ENCODE data around the gene TMEM205. TPM values are rescaled to one million over a fixed set of nuclear protein-coding genes. Genes with fewer than 3 reads are reported as not detected.

TMEM205 gene
- total and polyA plus RNA-seq, 2 of the 13 experiments (the other 11 are each of a cell fraction or from before 2014, with no cell fraction given): 45.5 to 98.7 TPM

- no peak for TF ChIP-seq ZBTB2 (CRISPR knock-in tag; IDR thresholded peaks at IDR 0.05; ENCODE audit: low read depth)
- TF ChIP-seq, protein P1, sequence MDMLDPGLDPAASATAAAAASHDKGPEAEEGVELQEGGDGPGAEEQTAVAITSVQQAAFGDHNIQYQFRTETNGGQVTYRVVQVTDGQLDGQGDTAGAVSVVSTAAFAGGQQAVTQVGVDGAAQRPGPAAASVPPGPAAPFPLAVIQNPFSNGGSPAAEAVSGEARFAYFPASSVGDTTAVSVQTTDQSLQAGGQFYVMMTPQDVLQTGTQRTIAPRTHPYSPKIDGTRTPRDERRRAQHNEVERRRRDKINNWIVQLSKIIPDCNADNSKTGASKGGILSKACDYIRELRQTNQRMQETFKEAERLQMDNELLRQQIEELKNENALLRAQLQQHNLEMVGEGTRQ (IDR thresholded peaks at IDR 0.05; ENCODE audit: low read depth, low read length): no peak
- TF ChIP-seq, protein P1 (CRISPR knock-in tag; IDR thresholded peaks at IDR 0.05; ENCODE audit: borderline replicate concordance): no peak
- TF ChIP-seq ATAD3A (CRISPR knock-in tag; IDR thresholded peaks at IDR 0.05): no peak
- TF ChIP-seq, protein P2, sequence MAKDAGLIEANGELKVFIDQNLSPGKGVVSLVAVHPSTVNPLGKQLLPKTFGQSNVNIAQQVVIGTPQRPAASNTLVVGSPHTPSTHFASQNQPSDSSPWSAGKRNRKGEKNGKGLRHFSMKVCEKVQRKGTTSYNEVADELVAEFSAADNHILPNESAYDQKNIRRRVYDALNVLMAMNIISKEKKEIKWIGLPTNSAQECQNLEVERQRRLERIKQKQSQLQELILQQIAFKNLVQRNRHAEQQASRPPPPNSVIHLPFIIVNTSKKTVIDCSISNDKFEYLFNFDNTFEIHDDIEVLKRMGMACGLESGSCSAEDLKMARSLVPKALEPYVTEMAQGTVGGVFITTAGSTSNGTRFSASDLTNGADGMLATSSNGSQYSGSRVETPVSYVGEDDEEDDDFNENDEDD (CRISPR knock-in tag; IDR thresholded peaks at IDR 0.05; ENCODE audit: borderline replicate concordance): peak; percentile 92
- TF ChIP-seq, protein P3, sequence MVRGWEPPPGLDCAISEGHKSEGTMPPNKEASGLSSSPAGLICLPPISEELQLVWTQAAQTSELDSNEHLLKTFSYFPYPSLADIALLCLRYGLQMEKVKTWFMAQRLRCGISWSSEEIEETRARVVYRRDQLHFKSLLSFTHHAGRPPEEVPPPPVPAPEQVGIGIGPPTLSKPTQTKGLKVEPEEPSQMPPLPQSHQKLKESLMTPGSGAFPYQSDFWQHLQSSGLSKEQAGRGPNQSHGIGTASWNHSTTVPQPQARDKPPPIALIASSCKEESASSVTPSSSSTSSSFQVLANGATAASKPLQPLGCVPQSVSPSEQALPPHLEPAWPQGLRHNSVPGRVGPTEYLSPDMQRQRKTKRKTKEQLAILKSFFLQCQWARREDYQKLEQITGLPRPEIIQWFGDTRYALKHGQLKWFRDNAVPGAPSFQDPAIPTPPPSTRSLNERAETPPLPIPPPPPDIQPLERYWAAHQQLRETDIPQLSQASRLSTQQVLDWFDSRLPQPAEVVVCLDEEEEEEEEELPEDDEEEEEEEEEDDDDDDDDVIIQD (CRISPR knock-in tag; IDR thresholded peaks at IDR 0.05; ENCODE audit: low read depth): 0 out of 2 replicates have a peak, but pooled peaks have one; percentile 40
- no peak for TF ChIP-seq HNRNPH1 (optimal IDR thresholded peaks at IDR 0.05; ENCODE audit: low read depth, low read length)
- TF ChIP-seq, protein P4, sequence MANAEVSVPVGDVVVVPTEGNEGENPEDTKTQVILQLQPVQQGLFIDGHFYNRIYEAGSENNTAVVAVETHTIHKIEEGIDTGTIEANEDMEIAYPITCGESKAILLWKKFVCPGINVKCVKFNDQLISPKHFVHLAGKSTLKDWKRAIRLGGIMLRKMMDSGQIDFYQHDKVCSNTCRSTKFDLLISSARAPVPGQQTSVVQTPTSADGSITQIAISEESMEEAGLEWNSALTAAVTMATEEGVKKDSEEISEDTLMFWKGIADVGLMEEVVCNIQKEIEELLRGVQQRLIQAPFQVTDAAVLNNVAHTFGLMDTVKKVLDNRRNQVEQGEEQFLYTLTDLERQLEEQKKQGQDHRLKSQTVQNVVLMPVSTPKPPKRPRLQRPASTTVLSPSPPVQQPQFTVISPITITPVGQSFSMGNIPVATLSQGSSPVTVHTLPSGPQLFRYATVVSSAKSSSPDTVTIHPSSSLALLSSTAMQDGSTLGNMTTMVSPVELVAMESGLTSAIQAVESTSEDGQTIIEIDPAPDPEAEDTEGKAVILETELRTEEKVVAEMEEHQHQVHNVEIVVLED (CRISPR knock-in tag; IDR thresholded peaks at IDR 0.05; ENCODE audit: borderline replicate concordance): peak; percentile 68; the same call in 1 of the 2 replicates
- TF ChIP-seq, protein P5, sequence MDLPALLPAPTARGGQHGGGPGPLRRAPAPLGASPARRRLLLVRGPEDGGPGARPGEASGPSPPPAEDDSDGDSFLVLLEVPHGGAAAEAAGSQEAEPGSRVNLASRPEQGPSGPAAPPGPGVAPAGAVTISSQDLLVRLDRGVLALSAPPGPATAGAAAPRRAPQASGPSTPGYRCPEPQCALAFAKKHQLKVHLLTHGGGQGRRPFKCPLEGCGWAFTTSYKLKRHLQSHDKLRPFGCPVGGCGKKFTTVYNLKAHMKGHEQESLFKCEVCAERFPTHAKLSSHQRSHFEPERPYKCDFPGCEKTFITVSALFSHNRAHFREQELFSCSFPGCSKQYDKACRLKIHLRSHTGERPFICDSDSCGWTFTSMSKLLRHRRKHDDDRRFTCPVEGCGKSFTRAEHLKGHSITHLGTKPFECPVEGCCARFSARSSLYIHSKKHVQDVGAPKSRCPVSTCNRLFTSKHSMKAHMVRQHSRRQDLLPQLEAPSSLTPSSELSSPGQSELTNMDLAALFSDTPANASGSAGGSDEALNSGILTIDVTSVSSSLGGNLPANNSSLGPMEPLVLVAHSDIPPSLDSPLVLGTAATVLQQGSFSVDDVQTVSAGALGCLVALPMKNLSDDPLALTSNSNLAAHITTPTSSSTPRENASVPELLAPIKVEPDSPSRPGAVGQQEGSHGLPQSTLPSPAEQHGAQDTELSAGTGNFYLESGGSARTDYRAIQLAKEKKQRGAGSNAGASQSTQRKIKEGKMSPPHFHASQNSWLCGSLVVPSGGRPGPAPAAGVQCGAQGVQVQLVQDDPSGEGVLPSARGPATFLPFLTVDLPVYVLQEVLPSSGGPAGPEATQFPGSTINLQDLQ (CRISPR knock-in tag; IDR thresholded peaks at IDR 0.05): no peak
- TF ChIP-seq SIN3A (IDR thresholded peaks at IDR 0.05; ENCODE audit: borderline replicate concordance, low read depth, low read length): peak; percentile 43; the same call in 1 of the 2 replicates
- TF ChIP-seq TFDP2 (CRISPR knock-in tag; IDR thresholded peaks at IDR 0.05): peak; percentile 90
- peak; percentile 72; the same call in 1 of the 2 replicates for TF ChIP-seq ZNF337 (CRISPR knock-in tag; IDR thresholded peaks at IDR 0.05; ENCODE audit: borderline replicate concordance, low read depth)
- TF ChIP-seq ZNF335 (CRISPR knock-in tag; IDR thresholded peaks at IDR 0.05): no peak
Measured at GRCh38 chr19:11380653-11381537, 34.8 kb upstream of the TMEM205 start (continued).
